BLaER1 (cell line): ENCODE data around the gene PTPN4.

Experiments used
- H3K27ac ChIP-seq: shearing (Covaris generic); formaldehyde crosslinking; 2 replicates; pipeline ENCODE4 v1.8.1; 2022
- H3K27me3 ChIP-seq: shearing (Covaris generic); formaldehyde crosslinking; 2 replicates; pipeline ENCODE4 v1.8.1; 2022
- H3K36me3 ChIP-seq: shearing (Covaris generic); formaldehyde crosslinking; 2 replicates; pipeline ENCODE4 v1.8.1; 2022
- H3K4me1 ChIP-seq: shearing (Covaris generic); formaldehyde crosslinking; 2 replicates; pipeline ENCODE4 v1.8.1; 2022
- H3K4me2 ChIP-seq: shearing (Covaris generic); formaldehyde crosslinking; 2 replicates; pipeline ENCODE4 v1.8.1; 2022
- H3K4me3 ChIP-seq: shearing (Covaris generic); formaldehyde crosslinking; 2 replicates; pipeline ENCODE4 v1.8.1; 2022
- H3K9ac ChIP-seq: shearing (Covaris generic); formaldehyde crosslinking; 2 replicates; pipeline ENCODE4 v1.8.1; 2022
- H3K9me3 ChIP-seq: shearing (Covaris generic); formaldehyde crosslinking; 2 replicates; pipeline ENCODE4 v1.8.1; 2022
- H4K20me1 ChIP-seq: shearing (Covaris generic); formaldehyde crosslinking; 2 replicates; pipeline ENCODE4 v1.8.1; 2022
- Cebpa-rat ChIP-seq: shearing (Covaris generic); IDR thresholded peaks from 2 replicates; pipeline ENCODE4 v1.8.1; 2022

The PTPN4 gene

GRCh38 chr2:119859528-119859927, 99.8 kb downstream of the PTPN4 start:
- 0 out of 2 replicates have a peak, but pooled peaks cover 6% of the 10 kb centered on the region for H3K36me3 ChIP-seq
- H4K20me1 ChIP-seq: no peaks in the 10 kb centered on the region
- H3K4me2 ChIP-seq: no peak overlapping the region
- no peak for TF ChIP-seq Cebpa-rat
- H3K9ac ChIP-seq: no peak overlapping the region
- no peak overlapping the region for H3K4me3 ChIP-seq
- H3K27me3 ChIP-seq: no peaks in the 10 kb centered on the region
- H3K9me3 ChIP-seq: peaks cover 18% of the 10 kb centered on the region
- H3K4me1 ChIP-seq: no peaks in the 10 kb centered on the region
- H3K27ac ChIP-seq: no peak overlapping the region

- H4K20me1 ChIP-seq: no peaks in the 10 kb centered on the region
- H3K4me2 ChIP-seq: no peak overlapping the region
- H3K4me1 ChIP-seq: no peaks in the 10 kb centered on the region
- H3K9me3 ChIP-seq: peaks cover 4% of the 10 kb centered on the region; the same call in 1 of the 2 replicates
- no peak for TF ChIP-seq Cebpa-rat
- no peaks in the 10 kb centered on the region for H3K27me3 ChIP-seq
- H3K36me3 ChIP-seq: 0 out of 2 replicates have a peak, but pooled peaks cover 5% of the 10 kb centered on the region
- H3K27ac ChIP-seq: no peak overlapping the region
- no peak overlapping the region for H3K9ac ChIP-seq
- H3K4me3 ChIP-seq: no peak overlapping the region
Observed at GRCh38 chr2:119860924-119861323, 101.2 kb downstream of the PTPN4 start.

- no peak overlapping the region for H3K4me2 ChIP-seq
Observed at GRCh38 chr2:119862127-119862889, 102.6 kb downstream of the PTPN4 start.

GRCh38 chr2:119864318-119864717, 104.6 kb downstream of the PTPN4 start:
- no peak for TF ChIP-seq Cebpa-rat
- Histone ChIP-seq H3K4me3 (no peak overlapping the region), H3K9me3 (no peaks in the 10 kb centered on the region), H3K27me3 (no peaks in the 10 kb centered on the region), H4K20me1 (no peaks in the 10 kb centered on the region), H3K9ac (no peak overlapping the region), H3K4me1 (no peaks in the 10 kb centered on the region), H3K27ac (no peak overlapping the region), H3K36me3 (peaks cover 9% of the 10 kb centered on the region; the same call in 1 of the 2 replicates), H3K4me2 (no peak overlapping the region)

More at GRCh38 chr2:119862127-119862889, 102.6 kb downstream of the PTPN4 start:
- Histone ChIP-seq H3K36me3 (0 out of 2 replicates have a peak, but pooled peaks cover 5% of the 10 kb centered on the region), H3K27ac (no peak overlapping the region), H3K9ac (no peak overlapping the region), H4K20me1 (no peaks in the 10 kb centered on the region), H3K9me3 (peaks cover 4% of the 10 kb centered on the region; the same call in 1 of the 2 replicates), H3K27me3 (no peaks in the 10 kb centered on the region), H3K4me3 (no peak overlapping the region), H3K4me1 (no peaks in the 10 kb centered on the region)
- no peak for TF ChIP-seq Cebpa-rat

GRCh38 chr2:119871725-119872124, 112.0 kb downstream of the PTPN4 start:
- H3K36me3 ChIP-seq: peaks cover 4% of the 10 kb centered on the region; the same call in 1 of the 2 replicates
- no peak overlapping the region for H3K27ac ChIP-seq
- H3K4me3 ChIP-seq: no peak overlapping the region
- no peak overlapping the region for H3K4me2 ChIP-seq
- H4K20me1 ChIP-seq: no peaks in the 10 kb centered on the region
- no peak overlapping the region for H3K9ac ChIP-seq
- no peak for TF ChIP-seq Cebpa-rat
- H3K4me1 ChIP-seq: no peaks in the 10 kb centered on the region
- no peaks in the 10 kb centered on the region for H3K27me3 ChIP-seq
- no peaks in the 10 kb centered on the region for H3K9me3 ChIP-seq

- no peaks in the 10 kb centered on the region for H3K36me3 ChIP-seq
Observed at GRCh38 chr2:119873350-119874315, 113.9 kb downstream of the PTPN4 start.

GRCh38 chr2:119879502-119879901, 119.8 kb downstream of the PTPN4 start:
- Histone ChIP-seq H3K27me3 (no peaks in the 10 kb centered on the region), H4K20me1 (no peaks in the 10 kb centered on the region), H3K4me2 (no peak overlapping the region), H3K9ac (no peak overlapping the region), H3K27ac (no peak overlapping the region), H3K4me1 (no peaks in the 10 kb centered on the region), H3K9me3 (no peaks in the 10 kb centered on the region), H3K36me3 (peaks cover 5% of the 10 kb centered on the region; the same call in 1 of the 2 replicates), H3K4me3 (no peak overlapping the region)
- TF ChIP-seq Cebpa-rat: no peak

More at GRCh38 chr2:119873350-119874315, 113.9 kb downstream of the PTPN4 start:
- H3K27ac ChIP-seq: no peak overlapping the region
- H3K9ac ChIP-seq: no peak overlapping the region
- no peaks in the 10 kb centered on the region for H3K4me1 ChIP-seq
- no peak overlapping the region for H3K4me2 ChIP-seq
- no peaks in the 10 kb centered on the region for H3K9me3 ChIP-seq
- TF ChIP-seq Cebpa-rat: no peak
- no peaks in the 10 kb centered on the region for H3K27me3 ChIP-seq
- no peaks in the 10 kb centered on the region for H4K20me1 ChIP-seq
- no peak overlapping the region for H3K4me3 ChIP-seq

- Histone ChIP-seq H3K27me3 (no peaks in the 10 kb centered on the region), H3K4me2 (no peak overlapping the region), H4K20me1 (no peaks in the 10 kb centered on the region), H3K27ac (no peak overlapping the region), H3K4me3 (no peak overlapping the region), H3K9me3 (peaks cover 22% of the 10 kb centered on the region), H3K36me3 (peaks cover 23% of the 10 kb centered on the region), H3K4me1 (no peaks in the 10 kb centered on the region), H3K9ac (no peak overlapping the region)
- no peak for TF ChIP-seq Cebpa-rat
Observed at GRCh38 chr2:119888680-119889079, 129.0 kb downstream of the PTPN4 start.

- Histone ChIP-seq H3K9ac (no peak overlapping the region), H3K4me1 (no peaks in the 10 kb centered on the region), H4K20me1 (no peaks in the 10 kb centered on the region), H3K9me3 (peaks cover 21% of the 10 kb centered on the region), H3K27ac (no peak overlapping the region), H3K4me2 (no peak overlapping the region), H3K4me3 (no peak overlapping the region), H3K36me3 (peaks cover 42% of the 10 kb centered on the region), H3K27me3 (no peaks in the 10 kb centered on the region)
- TF ChIP-seq Cebpa-rat: no peak
Observed at GRCh38 chr2:119897736-119898395, 138.1 kb downstream of the PTPN4 start.
